Fibroblast of the aortic adventitia (primary cell): ENCODE results near the gene PRR19. TPM values are rescaled to one million over a fixed set of nuclear protein-coding genes. Genes with fewer than 3 reads are reported as not detected.

Experiments used
- DNase-seq: peaks from one replicate; pipeline ENCODE4 v3.0.0-alpha.2; 2010; ENCODE audit warnings: low read depth
- H3K4me3 ChIP-seq: 2 replicates; pipeline ENCODE4 v1.5.1; 2011; ENCODE audit warnings: low read depth, mild to moderate bottlenecking, control low read depth, low read length, moderate library complexity
- total RNA-seq: library from RNA; depleted of rRNA; stranded (reverse); fragments of >200 nt; gene quantifications from 2 replicates; pipeline ENCODE4 v1.2.3, GENCODE V29; 2012; ENCODE audit warnings: low replicate concordance
- TF ChIP-seq, protein P1 (sequence below): IDR thresholded peaks from 2 replicates; pipeline ENCODE4 v1.5.1; 2011; ENCODE audit warnings: mild to moderate bottlenecking, low read length, control low read depth, inconsistent platforms; ENCODE audit not compliant: insufficient read depth

PRR19 gene
- total RNA-seq, 1 donor: 1.1 TPM

DNA sequence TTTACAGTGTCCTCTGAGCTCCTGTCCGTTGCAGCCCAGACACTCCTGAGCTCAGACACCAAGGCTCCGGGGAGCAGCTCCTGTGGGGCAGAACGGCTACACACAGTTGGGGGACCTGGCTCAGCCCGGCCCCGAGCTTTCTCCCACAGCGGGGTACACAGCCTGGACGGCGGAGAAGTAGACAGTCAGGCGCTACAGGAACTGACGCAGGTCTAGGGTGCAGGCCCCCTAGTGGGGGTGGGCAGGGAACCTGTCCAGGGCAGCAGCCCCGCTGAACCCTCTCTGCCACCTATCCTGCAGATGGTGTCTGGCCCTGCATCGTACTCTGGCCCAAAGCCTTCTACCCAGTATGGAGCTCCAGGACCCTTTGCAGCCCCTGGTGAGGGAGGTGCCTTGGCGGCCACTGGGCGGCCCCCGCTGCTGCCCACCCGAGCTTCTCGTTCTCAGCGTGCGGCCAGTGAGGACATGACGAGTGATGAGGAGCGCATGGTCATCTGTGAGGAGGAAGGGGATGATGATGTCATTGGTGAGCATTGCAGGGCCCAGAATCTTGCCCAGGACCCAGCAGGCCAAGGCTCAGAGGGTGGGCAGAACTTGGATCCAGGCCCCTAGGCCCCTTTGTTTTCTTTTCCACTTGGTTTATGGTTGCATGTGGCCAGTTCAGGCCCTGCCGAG lies 12.9 kb upstream of the PRR19 start:
- TF ChIP-seq, protein P1, sequence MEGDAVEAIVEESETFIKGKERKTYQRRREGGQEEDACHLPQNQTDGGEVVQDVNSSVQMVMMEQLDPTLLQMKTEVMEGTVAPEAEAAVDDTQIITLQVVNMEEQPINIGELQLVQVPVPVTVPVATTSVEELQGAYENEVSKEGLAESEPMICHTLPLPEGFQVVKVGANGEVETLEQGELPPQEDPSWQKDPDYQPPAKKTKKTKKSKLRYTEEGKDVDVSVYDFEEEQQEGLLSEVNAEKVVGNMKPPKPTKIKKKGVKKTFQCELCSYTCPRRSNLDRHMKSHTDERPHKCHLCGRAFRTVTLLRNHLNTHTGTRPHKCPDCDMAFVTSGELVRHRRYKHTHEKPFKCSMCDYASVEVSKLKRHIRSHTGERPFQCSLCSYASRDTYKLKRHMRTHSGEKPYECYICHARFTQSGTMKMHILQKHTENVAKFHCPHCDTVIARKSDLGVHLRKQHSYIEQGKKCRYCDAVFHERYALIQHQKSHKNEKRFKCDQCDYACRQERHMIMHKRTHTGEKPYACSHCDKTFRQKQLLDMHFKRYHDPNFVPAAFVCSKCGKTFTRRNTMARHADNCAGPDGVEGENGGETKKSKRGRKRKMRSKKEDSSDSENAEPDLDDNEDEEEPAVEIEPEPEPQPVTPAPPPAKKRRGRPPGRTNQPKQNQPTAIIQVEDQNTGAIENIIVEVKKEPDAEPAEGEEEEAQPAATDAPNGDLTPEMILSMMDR: no peak
- DNase-seq: no peak
- no peak overlapping the region for H3K4me3 ChIP-seq

DNA sequence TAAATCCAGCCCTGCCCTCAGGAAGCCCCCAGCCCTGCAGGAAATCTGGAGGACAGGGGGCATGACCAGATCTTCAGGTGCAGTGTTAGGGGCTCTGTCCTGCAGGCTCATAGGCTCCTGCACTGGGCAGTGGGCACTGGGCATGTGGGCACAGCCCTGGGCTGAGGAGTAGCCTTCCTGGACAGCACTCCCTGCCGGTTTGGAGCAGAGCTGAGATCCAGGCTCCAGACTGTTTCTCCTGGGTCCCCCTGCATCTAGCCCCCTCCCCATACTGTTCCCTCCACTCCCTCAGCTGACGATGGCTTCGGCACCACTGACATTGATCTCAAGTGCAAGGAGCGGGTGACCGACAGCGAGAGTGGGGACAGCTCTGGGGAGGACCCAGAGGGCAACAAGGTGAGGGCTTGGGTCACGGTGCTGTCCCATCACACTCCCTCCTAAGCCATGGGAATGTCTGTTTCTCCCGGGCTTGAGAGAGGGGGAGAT lies 12.3 kb upstream of the PRR19 start:
- H3K4me3 ChIP-seq: no peak overlapping the region
- DNase-seq: no peak
- TF ChIP-seq, protein P1: no peak

DNA sequence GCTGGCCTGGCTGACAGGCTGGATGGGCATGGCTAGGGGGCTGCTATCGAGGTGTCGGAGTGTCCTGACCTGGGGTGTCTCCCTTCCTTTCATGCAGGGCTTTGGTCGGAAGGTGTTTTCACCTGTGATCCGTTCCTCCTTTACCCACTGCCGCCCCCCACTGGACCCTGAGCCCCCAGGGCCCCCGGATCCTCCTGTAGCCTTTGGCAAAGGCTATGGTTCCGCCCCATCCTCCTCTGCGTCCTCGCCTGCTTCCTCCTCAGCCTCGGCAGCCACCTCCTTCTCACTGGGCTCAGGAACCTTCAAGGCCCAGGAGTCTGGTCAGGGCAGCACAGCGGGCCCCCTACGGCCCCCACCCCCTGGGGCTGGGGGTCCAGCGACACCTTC lies 11.8 kb upstream of the PRR19 start:
- H3K4me3 ChIP-seq: no peak overlapping the region
- TF ChIP-seq, protein P1: no peak
- no peak for DNase-seq

DNA sequence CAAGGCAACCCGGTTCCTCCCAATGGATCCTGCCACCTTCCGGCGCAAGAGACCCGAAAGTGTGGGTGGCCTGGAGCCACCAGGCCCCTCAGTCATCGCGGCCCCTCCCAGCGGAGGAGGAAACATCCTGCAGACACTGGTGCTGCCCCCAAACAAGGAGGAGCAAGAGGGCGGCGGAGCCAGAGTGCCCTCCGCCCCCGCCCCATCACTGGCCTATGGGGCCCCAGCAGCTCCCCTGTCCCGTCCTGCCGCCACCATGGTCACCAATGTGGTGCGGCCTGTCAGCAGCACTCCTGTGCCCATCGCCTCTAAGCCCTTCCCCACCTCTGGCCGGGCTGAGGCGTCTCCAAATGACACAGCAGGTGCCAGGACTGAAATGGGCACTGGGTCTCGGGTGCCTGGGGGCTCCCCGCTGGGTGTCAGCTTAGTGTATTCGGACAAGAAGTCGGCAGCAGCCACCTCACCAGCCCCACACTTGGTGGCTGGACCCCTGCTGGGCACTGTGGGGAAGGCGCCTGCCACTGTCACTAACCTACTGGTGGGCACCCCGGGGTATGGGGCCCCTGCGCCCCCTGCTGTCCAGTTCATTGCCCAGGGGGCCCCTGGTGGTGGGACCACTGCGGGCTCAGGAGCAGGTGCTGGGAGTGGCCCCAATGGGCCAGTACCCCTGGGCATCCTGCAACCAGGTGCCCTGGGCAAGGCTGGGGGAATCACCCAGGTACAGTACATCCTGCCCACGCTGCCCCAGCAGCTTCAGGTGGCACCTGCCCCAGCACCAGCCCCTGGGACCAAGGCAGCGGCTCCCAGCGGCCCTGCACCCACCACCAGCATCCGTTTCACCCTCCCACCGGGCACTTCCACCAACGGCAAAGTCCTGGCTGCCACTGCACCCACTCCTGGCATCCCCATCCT lies 11.2 kb upstream of the PRR19 start:
- TF ChIP-seq, protein P1: peak; percentile 44
- no peak for DNase-seq
- H3K4me3 ChIP-seq: no peak overlapping the region

DNA sequence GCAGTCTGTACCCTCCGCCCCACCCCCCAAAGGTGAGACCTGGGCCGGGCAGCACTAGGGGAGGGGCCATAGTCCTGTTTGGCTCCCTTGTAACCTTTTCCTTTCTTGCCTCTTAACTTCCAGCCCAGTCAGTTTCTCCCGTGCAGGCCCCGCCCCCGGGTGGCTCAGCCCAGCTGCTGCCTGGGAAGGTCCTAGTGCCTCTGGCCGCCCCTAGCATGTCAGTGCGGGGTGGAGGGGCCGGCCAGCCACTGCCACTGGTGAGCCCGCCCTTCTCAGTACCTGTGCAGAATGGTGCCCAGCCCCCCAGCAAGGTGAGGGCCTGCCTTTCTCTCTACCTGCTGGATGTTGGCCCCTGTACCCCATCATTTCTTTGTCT lies 10.5 kb upstream of the PRR19 start:
- TF ChIP-seq, protein P1: no peak
- DNase-seq: no peak
- H3K4me3 ChIP-seq: no peak overlapping the region

DNA sequence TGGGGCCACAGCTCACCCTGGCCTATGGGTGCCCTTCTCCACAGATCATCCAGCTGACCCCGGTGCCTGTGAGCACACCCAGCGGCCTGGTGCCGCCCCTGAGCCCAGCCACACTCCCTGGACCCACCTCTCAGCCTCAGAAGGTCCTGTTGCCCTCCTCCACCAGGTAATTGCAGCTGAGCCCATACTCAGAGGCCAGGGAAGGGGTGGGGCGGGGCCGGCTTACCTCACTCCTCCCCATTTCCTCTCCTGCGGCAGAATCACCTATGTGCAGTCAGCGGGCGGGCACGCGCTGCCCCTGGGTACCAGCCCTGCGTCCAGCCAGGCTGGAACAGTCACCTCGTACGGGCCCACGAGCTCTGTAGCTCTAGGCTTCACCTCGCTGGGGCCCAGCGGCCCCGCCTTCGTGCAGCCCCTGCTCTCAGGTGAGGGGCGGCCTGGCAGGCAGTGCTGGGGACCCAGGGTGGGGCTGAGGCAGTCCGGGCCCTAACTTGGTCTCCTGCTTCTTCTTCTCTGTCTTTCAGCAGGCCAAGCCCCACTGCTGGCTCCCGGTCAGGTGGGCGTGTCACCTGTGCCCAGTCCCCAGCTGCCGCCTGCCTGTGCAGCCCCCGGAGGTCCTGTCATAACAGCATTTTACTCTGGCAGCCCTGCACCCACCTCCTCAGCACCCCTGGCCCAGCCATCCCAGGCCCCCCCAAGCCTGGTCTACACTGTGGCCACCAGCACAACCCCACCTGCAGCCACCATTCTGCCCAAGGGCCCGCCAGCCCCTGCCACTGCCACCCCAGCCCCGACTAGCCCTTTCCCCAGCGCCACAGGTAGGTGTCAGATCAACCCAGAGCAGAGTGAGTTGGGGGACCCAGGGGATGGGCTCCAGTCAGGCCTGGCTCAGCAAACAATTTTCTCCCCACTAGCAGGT lies 9.6 kb upstream of the PRR19 start:
- DNase-seq: no peak
- TF ChIP-seq, protein P1: no peak
- H3K4me3 ChIP-seq: no peak overlapping the region
